Measurements from ENCODE around the gene RAF1.
"Not testable (repeated sequence)": the region's sequence is repeated elsewhere in the genome, so short reads cannot be mapped to it uniquely, and the experiment has no call there.

RAF1 gene

DNA sequence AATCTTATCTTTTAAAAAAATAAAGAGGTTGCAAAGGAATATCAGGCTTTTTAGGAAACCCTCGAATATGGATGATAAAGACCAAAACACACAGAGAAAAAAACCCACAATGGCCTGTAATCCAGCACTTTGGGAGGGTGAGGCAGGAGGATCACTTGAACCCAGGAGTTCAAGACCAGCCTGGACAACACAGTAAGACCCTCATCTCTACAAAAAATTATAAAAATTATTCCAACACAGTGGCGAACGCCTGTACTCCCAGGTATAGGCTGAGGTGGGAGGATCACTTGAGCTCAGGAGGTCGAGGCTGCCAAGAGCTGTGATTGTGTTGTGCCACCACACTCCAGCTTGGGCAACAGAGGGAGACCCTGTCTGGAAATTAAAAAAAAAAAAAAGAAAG, 30.8 kb downstream of the RAF1 start:
- DNase-seq = no peak

DNA sequence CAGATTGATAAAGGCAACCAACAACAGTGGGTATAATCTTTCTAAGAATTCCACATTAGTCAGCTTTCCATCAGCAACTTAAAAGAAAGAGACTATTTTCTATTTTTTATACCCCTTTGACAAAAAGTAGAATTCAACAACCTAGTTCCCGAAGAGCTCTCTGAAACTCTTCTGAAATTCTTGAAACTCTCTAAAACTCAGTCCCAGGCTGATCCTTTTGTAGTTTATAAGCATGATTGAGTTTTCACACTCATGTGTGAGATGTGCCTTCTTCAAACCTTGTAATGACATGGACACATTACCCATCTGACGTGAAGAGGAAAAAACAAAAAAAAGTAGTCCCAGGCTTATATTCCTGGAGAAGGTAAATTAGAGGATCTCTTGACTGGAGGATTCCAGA, 31.4 kb downstream of the RAF1 start:
- no peak for DNase-seq

DNA sequence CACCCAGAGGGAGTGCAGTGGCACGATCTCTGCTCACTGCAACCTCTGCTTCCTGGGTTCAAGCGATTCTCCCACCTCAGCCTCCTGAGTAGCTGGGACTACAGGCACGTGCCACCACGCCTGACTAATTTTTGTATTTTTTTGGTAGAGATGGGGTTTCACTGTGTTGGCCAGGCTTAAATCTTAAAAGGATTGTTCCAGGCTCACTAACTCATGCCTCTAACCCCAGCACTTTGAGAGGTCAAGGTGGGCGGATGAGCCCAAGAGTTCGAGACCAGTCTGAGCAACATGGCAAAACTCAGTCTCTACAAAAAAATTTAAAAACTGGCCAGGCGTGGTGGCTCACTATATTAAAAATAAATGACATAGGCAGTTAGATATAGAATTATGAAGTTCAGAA, 33.1 kb downstream of the RAF1 start:
- DNase-seq = not testable (repeated sequence)

DNA sequence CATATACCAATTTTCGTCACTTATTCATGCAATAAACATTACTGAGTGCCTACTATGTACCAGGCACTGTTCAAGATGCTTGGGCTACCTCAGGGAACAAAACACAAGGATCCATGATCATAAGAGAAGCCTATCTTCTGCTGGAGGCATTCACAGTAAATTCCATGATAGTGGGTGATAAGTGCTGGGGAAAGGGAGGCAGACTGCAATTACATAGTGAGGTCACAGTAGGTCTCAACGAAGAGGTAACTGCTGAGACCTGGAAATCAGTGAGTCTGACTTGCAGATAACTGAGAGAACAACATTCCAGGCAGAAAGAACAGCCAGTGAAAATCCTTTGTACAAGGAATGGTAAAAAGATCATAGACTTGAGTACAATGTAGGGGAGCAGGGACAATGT, 33.6 kb downstream of the RAF1 start:
- DNase-seq = no peak

DNA sequence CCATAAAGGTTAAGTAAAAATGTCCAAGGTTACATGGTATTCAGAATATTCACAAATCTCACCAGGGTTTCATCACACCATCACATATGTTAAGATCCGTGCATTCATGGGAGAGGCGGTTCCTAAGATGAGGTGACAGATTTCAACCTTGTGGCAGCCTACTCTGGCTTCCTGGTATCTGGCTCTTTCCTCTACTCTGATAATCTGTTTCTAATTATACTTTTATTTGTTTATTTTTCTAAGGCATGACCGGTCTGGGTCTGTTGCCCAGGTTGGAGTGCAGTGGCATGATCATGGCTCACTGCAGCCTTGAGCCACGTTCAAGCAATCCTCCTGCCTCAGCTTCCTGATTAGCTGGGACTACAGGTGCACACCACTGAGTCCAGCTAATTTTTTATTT, 34.4 kb downstream of the RAF1 start:
- DNase-seq = no peak

DNA sequence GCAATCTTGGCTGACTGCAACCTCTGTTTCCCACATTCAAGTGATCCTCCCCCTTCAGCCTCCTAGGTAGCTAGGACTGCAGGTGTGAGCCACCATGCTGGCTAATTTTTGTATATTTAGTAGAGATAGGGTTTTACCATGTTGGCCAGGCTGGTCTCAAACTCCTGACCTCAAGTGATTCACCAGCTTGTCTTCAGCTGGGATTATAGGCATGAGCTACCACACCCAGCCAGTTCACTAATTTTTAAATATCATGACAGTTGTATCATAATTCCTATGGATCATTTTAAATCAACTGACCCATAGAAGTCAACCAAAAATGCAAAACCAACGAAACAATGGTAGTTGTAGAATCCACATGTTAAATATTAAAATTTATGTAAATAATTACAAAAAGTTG, 35.1 kb downstream of the RAF1 start:
- no peak for DNase-seq

DNA sequence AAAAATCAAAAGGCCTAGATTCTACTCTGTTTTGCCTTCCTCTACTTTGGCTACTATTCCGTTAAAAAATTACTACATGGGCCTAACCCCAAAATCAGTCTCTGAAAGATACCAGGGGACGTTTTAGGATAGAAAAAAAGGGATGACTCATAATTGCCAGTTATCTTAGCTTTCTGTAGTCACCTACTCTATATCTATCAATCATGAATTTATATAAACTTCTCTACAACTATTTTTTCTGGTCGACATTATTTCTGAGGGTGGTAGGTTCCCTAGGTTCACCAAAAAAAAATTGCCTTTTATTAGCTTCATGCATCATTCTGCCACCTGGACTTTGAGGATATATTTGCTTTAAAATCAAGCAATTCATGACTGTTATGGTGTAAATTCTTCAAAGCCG, 36.5 kb downstream of the RAF1 start:
- no peak for DNase-seq

DNA sequence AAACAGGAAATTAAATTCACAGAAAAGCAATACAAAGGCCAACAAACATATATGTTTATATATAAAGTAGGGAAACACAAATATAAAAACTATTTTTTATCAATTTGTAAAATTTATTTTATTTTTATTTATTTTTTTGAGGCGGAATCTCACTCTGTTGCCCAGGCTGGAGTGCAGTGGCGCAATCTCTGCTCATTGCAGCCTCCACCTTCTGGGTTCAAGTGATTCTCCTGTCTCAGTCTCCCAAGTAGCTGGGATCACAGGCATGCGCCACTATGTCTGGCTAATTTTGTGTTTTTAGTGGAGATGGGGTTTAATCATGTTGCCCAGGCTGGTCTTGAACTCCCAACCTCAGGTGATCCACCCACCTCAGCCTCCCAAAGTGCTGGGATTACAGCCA, 39.0 kb downstream of the RAF1 start:
- not testable (repeated sequence) for DNase-seq

DNA sequence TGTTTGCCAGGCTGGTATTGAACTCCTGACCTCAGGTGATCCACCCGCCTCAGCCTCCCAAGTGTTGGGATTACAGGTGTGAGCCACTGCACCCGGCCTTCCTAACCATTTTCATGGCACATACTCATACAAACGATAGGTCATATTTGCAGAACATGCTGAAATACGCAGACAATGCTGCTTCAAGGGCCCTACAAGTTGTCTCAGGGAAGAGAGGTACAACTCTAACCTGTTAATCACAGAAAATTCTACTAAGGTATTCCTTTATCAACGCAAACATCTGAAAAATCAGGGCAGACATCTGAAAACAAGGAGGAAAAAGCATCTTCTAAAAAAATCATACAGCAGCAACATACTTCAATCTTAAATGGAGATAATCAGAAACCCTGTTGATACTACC, 39.9 kb downstream of the RAF1 start:
- no peak for DNase-seq

DNA sequence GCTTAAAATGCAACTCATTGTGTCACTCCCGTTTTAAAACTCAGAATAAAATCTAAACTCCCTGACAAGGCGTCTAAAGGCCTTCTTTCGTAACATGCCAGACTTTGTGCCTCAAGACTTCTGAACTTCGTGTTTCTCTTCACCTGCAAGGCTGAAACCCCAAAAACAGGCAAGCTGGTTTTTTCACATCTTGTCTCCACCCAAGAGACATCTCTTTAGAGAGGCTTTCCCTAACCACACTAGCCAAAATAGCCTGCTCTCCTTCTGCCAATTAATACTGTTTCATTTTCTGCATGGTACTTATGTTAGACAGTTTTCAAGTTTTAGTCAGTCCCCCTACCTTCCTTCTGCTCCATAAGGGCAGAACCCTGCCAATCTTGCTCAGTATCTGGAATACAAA, 41.6 kb downstream of the RAF1 start:
- DNase-seq = no peak

DNA sequence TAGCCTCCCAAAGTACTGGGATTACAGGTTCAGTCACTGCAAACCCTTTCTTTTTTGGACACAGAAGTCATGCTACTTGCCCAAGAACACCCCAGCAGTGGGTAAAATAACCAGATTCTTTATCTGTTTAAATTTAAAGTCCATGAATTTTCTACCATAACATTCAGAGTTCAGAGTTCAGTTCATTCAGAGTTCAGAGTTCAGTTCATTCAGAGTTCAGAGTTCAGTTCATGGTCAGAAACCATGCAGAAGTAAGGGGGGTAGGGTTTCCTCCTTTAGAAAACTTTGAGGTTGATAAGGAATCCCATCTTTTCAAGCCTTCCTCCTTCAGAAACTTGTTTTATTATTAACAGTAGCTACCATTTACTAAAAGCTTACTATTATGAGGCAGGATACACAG, 43.2 kb downstream of the RAF1 start:
- DNase-seq = no peak

DNA sequence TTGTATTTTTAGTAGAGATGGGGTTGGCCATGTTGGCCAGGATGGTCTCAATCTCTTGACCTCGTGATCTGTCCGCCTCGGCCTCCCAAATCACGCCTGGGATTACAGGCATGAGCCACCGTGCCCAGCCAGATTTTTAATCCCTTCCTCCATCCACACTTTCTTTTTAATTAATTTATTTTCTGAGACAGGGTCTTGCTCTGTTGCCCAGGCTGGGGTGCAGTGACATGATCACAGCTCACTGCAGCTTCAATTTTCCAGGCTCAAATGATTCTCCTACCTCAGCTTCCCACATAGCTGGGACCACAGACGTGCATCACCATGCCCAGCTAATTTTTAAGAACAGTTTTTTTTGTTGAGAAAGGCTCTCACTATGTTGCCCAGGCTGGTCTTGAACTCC, 43.6 kb downstream of the RAF1 start:
- no peak for DNase-seq

DNA sequence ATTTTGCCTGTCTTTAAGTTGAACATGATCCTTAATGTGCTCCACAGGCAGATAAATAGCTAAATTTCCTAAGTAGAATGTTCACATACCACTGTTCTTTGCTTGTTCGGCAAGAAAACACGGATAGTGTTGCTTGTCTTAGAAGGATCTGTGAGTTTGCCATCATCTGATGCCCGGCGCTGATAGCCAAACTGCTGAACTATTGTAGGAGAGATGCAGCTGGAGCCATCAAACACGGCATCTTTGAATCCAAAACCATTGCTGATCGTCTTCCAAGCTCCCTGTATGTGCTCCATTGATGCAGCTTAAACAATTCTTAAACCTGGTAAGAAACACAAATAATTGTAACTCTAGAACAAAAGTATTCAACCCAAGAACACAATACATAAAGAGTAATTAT, 45.5 kb downstream of the RAF1 start:
- DNase-seq = no peak

DNA sequence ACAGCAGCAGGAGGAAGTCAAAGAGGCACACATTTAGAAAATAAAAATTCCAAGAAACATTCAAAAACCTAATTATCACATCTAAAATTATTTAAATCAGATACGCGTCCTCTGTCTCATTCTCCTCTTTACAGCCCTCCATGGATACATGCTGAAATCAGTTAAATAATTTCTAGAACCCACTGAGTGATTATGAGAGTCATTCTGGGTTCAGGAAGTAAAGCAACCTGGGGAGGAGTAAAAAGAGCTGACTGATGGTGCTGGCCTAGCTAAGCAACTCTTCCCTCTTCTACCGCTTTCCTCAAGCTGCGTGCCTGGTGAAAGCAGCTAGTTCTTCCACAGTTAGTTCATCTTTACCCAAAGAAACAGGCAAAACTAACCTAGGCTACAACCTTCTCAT, 48.7 kb downstream of the RAF1 start:
- DNase-seq = no peak

DNA sequence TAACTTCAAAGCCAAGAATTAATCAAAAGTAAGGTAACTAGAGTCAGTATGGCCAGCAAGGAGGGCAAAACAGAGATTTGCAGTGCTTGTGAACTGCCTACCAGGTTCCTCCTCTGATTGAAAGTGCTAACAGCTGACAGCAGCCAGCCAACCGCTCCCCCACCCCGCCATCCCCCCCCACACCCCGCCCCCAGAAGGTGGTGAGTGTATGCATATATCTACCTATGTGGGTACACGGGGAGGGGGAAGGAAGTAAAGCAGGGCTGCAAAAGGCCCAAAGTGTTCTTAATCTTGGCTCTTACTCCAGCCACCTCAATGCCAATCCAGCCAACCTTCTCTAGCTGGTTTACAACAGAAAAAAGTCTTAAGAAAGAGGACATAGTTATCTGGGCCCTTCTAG, 50.7 kb downstream of the RAF1 start:
- no peak for DNase-seq

DNA sequence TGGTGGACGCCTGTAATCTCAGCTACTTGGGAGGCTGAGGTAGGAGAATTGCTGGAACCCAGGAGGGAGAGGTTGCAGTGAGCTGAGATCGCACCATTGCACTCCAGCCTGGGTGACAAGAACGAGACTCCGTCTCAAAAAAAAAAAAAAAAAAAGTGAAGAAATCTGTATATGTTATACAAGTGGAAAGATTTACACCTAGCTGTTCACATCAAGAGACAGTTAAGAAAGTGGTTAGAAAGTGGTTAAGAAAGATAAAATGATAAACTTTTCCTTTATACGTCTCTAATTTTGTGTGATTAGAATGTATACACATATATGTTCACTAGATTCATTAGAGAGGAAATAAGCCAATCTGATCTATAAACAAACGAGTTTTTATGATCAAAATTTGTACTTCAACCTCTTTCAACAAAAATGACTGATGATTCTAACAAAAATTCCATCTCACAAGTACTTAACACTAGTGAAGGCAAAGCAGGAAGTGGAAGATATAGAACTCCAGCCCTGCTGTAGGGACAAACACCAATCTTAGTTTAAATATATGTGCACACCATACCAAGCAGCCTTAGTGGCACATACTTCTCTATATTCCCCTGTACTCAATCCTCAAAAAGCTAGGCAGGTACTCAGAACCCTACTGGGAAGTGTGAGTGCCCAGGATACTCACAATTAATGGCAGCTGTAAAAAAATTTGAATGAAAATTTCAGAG, 51.2 kb downstream of the RAF1 start:
- DNase-seq = no peak

DNA sequence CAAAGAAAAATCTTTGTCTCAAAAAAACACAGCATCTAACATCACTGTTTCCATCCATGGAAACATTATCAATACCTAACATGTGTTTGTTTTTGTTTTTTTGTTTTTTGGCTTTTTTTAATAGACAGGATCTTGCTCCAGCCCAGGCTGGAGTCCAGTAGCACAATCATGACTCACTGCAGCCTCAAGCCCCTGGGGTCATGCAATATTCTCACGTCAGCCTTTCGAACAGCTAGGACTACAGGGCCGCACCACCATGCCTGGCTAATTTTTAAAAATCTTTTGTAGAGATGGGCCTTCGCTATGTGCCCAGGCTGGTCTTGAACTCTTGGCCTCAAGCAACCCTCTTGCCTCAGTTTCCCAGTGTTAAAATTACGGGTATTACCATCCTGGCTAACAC, 52.8 kb downstream of the RAF1 start:
- no peak for DNase-seq

DNA sequence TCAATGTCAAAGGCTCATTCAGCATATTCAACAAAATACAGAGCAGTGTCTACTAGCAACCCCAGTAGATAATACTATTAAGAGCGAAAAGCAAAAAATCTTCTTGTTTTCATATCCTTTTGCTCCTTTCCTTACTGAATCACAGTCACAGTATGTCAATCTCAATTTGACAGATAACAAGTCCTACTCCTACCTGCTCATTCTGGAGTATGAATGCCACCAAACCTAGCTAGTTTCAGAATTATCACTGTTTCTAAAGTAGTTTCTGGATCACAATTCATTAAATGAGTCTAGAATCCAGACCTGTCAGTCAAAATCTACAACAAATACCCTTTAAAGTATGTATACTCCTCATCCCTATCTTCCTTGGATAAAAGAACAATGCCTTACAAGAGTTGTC, 55.5 kb downstream of the RAF1 start:
- no peak for DNase-seq

DNA sequence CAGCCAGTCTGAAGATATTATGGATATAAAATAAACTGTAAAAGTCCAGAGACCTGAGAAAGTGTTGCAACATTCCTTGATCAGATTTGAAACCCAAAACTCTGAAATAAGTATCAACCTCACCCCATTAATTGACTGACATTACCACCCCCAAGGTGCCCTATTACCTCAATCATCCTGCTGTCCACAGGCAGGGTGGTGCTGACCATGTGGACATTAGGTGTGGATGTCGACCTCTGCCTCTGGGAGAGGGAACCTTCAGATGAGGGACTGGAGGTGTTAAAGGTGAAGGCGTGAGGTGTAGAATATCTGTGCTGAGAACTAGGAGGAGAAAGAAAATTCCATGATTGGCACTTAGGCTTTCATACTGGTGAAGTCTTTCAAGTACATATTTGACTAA, 59.9 kb downstream of the RAF1 start:
- DNase-seq = no peak

DNA sequence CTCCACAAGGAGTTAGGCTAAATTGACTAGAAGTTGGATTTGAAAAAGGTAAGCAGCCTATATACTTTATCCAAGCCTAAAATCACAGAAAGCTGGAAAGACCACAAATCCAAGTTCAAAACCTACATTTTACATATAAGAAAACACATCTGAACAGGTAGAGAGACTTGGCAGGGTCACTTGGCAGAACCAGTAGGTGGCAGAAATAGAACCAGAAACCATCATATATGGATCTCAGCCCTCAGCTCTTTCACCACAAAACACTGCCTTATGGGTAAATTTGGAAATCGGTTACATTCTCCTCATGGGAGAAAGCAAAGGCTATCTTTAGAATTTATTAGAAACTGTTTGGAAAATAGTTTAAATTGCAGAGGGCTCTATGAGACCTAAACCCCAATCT, 62.8 kb downstream of the RAF1 start:
- DNase-seq = no peak

DNA sequence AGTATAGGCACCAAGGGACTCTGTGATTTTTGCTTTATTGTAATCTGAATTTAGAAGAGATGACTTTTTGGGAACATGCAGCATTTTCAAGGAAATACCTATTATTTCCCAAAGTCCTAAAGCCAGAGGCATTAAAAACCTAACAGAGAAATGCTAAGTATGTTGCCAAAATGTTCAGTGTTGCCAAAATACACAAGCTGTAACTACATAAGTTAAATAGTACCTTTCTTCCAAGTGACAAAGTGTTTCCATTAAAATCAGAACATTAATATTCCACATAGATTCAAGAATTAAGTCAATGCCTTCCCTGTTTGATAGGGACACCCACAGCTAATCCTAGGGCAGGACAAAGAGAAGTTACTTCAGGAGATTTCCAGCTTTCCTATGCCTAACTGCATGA, 65.0 kb downstream of the RAF1 start:
- DNase-seq = no peak

DNA sequence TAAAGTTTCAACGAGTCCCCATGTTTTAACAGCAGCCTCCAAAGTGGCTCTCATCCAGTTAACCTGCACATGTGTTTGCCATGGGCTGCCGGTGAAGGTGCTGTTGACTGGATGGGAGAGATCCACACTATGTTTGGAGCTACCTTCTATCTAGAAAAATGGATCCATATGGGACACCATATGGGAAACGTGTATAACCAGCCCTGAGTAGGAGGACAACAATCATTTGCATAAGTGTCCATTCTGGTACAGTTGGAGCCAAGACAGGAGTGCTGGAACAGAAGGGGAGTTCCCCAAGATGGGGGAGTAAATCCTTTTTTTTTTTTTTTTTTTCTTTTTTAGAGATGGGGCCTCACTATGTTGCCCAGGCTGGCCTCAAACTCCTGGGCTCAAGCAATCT, 70.4 kb downstream of the RAF1 start:
- no peak for DNase-seq

DNA sequence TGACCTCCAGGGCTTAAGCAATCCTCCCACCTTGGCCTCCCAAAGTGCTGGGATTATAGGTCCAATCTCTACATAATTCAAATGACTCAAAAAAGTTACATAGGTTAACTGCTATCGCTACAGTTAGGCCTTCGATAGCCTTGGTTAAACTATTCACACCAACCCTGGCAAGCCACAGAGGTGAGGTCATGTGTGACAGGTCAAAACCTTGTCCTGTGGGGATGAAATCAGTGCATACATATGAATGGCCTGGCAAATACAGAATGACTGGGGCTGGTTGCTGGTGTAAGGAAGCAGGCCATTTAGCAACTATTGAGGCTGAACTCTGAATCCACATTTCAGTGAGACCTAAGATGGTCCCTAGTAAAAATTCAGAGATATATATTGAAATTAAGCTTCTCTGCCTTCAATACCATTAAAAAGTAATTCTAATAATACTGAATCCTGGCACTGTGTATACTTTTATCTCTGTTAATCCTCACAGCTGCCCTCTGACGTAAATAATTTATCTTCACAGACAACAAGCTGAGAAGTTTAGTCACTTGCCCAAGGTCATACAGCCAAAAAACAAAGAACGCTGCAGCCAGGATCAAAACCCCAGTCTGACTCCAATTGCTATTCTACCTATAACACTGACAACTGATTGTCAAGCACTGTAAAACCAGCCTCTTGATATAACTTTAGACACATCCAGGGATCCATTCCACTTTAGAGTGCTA, 71.8 kb downstream of the RAF1 start:
- no peak for DNase-seq

DNA sequence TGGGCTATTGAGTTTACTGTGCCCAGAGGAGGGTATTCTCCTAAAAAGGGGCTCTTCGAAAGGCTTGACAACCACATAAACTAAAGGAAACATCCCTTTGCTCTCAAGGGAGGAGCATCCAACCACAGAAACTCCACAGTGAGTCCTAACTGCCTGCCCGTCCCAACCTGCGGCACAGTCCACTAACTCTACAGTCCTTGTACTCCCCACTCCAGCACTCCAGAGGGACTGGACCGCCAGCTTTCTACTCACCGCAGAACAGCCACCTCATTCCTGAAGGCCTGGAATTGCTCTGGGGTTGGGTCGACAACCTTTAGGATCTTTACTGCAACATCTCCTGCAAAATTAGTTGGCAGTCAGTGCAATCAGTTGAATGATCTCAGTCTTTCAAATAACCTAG, 72.5 kb downstream of the RAF1 start:
- DNase-seq = no peak

DNA sequence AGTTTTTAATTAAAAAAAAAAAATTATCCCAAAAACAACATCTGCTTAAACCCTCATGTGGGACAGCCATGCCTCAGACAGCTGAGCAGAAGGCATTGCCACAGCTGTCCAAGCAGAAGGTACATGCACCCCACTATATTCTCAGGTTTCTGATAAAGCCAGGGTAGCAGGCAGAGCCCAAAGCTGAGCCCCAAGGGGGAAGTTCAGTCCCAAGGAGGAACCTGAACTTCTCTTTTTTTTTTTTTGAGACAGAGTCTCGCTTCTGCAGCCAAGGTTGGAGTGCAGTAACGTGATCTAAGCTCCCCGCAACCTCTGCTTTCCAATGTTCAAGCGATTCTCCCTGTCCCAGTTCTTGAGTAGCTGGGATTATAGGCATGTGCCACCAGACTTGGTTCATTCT, 73.8 kb downstream of the RAF1 start:
- DNase-seq = no peak
